Measurements from ENCODE around the gene LRRFIP2. TPM values are rescaled to one million over a fixed set of nuclear protein-coding genes. Genes with fewer than 3 reads are reported as not detected.

The LRRFIP2 gene
- total and polyA plus RNA-seq, 12 donors: 34.2 to 161 (median 46.2) TPM

GRCh38 chr3:37183976-37184375 lies 9.6 kb upstream of the LRRFIP2 start:
- Histone ChIP-seq H3K27me3 (no peaks in the 10 kb centered on the region), H3K4me1 (replicated peaks in 1 of 2) (peaks cover 0 to 24% of the 10 kb centered on the region in 2 donors), H3K4me3 (no peak overlapping the region), H3K27ac (peak overlapping the region in 1 of 5 donors; percentile 4), H3K9me3 (replicated peaks in 1 of 3) (no peaks in the 10 kb centered on the region), H3K36me3 (replicated peaks in 1 of 2) (no peaks in the 10 kb centered on the region)
- no peak for DNase-seq
- intact Hi-C loops (cut with DNase I): no loop called here
- 60 to 80% (median 73%) methylated on average over 5 of the region's 5 CpGs for WGBS, 4 donors
- no peak for TF ChIP-seq POLR2A (IDR thresholded peaks at IDR 0.05)

GRCh38 chr3:37183375-37183831 lies 9.0 kb upstream of the LRRFIP2 start:
- intact Hi-C loops (cut with DNase I): no loop called here
- H3K27me3 ChIP-seq: no peaks in the 10 kb centered on the region
- H3K27ac ChIP-seq: peak overlapping the region in 1 of 5 donors; percentile 4
- no peak overlapping the region for H3K4me3 ChIP-seq
- DNase-seq: no peak
- TF ChIP-seq POLR2A (IDR thresholded peaks at IDR 0.05): no peak
- TF ChIP-seq CTCF (IDR thresholded peaks at IDR 0.05): no peak
- peaks cover 0 to 29% of the 10 kb centered on the region in 2 donors for H3K4me1 ChIP-seq (replicated peaks in 1 of 2)
- H3K9me3 ChIP-seq (replicated peaks in 1 of 3): no peaks in the 10 kb centered on the region
- WGBS, 4 donors: 72 to 82% (median 79%) methylated on average over 3 of the region's 3 CpGs
- H3K36me3 ChIP-seq (replicated peaks in 1 of 2): no peaks in the 10 kb centered on the region

DNA sequence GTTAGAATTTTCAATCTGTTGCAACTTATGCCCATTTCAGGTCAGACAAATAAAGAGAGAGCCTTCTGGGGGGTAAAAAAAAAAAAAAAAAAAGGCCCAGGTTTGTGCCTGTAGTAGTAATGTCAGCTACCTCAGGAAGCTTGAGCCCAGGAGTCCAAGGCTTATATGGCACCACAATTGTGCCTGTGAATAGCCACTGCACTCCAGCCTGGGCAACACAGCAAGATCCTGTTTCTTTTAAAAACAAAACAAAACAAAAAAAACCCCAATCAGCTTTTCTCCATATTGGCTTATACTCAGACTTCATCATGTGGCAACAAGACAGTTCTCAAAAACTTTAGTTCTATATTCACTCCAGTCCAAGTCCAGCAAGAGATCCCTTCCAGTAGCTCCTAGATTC lies 8.4 kb upstream of the LRRFIP2 start:
- H3K27ac ChIP-seq: peak overlapping the region in 1 of 5 donors; percentile 4
- intact Hi-C loops (cut with DNase I): no loop called here
- peaks cover 0 to 35% of the 10 kb centered on the region in 2 donors for H3K4me1 ChIP-seq (replicated peaks in 1 of 2)
- no peaks in the 10 kb centered on the region for H3K9me3 ChIP-seq (replicated peaks in 1 of 3)
- no peak for DNase-seq
- H3K4me3 ChIP-seq: no peak overlapping the region
- no peaks in the 10 kb centered on the region for H3K27me3 ChIP-seq
- TF ChIP-seq CTCF (IDR thresholded peaks at IDR 0.05) (no peak), POLR2A (IDR thresholded peaks at IDR 0.05) (no peak)
- H3K36me3 ChIP-seq (replicated peaks in 1 of 2): no peaks in the 10 kb centered on the region

GRCh38 chr3:37181756-37182155 lies 7.4 kb upstream of the LRRFIP2 start:
- no peak for DNase-seq
- no peaks in the 10 kb centered on the region for H3K27me3 ChIP-seq
- intact Hi-C loops (cut with DNase I): no loop called here
- WGBS, 4 donors: 90 to 91% (median 90%) methylated on average over 7 of the region's 7 CpGs
- no peak overlapping the region for H3K27ac ChIP-seq
- H3K36me3 ChIP-seq (replicated peaks in 1 of 2): no peaks in the 10 kb centered on the region
- TF ChIP-seq POLR2A (IDR thresholded peaks at IDR 0.05): no peak
- TF ChIP-seq CTCF (IDR thresholded peaks at IDR 0.05): no peak
- H3K4me3 ChIP-seq: no peak overlapping the region
- H3K9me3 ChIP-seq (replicated peaks in 1 of 3): no peaks in the 10 kb centered on the region
- peaks cover 0 to 44% of the 10 kb centered on the region in 2 donors for H3K4me1 ChIP-seq (replicated peaks in 1 of 2)
